Stomach (tissue), 4 donors: ENCODE data around the gene KCNN4.

ENCODE experiments used
- POLR2A ChIP-seq, 4 donors: fragments of 450-650 bp; IDR thresholded peaks; one replicate each; pipeline ENCODE4 v1.6.1; 2016; ENCODE audit warnings: antibody characterized with exemption in 4 of 4, control low read depth in 2 of 4, mild to moderate bottlenecking in 1 of 4, moderate library complexity in 1 of 4
- TF ChIP-seq, protein P1 (sequence below), 7 experiments: fragments of 450-650 bp in 4 of 7; fragments of 200-600 bp in 3 of 7; sonication (generic) in 3 of 7; IDR thresholded peaks; one replicate each; pipeline ENCODE4 v1.5.1; 2016 to 2019; ENCODE audit warnings: antibody characterized with exemption in 7 of 7, control low read depth in 2 of 7, mild to moderate bottlenecking in 1 of 7

DNA sequence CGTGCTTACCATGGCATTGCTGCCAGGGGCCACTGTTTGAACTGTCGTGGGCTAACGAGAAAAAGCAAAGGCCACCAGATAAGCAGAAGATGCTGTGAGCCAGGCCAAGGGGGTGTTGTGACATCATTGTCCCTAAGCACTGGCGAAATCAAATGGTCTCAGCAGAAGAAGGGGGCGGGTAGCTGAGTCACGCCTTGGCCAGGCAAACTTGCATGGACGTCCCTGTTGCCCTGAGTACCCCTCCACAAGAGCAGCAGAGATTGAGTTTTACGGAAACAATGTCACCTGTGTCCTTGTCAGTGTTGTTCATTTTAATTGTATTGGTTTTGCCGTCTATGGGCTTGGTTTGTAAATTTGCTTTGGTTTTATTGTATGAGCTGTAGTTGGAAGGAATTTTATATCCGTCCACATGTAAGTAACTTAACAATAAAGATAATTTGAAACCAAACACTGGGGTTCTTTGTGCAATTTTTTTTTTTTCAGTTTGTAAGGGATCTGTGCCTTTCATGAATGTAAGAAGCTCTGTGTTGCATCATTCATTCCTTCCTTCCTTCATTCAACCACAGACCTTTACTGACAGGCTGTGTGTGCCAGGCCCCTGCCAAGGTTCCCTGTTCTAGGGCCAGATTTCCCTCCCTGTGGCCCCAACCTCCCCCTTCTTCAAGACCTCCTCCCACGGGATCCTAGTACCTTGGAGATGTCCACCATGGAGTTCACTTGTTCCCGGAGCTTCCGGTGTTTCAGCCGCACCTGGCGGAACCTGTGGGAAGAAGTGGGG lies 12.3 kb downstream of the KCNN4 start:
- TF ChIP-seq, protein P1, sequence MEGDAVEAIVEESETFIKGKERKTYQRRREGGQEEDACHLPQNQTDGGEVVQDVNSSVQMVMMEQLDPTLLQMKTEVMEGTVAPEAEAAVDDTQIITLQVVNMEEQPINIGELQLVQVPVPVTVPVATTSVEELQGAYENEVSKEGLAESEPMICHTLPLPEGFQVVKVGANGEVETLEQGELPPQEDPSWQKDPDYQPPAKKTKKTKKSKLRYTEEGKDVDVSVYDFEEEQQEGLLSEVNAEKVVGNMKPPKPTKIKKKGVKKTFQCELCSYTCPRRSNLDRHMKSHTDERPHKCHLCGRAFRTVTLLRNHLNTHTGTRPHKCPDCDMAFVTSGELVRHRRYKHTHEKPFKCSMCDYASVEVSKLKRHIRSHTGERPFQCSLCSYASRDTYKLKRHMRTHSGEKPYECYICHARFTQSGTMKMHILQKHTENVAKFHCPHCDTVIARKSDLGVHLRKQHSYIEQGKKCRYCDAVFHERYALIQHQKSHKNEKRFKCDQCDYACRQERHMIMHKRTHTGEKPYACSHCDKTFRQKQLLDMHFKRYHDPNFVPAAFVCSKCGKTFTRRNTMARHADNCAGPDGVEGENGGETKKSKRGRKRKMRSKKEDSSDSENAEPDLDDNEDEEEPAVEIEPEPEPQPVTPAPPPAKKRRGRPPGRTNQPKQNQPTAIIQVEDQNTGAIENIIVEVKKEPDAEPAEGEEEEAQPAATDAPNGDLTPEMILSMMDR (IDR thresholded peaks at IDR 0.05) = no peak
- no peak for TF ChIP-seq POLR2A (IDR thresholded peaks at IDR 0.05)
